Measurements from ENCODE around the gene MTFR2.

MTFR2 gene

GRCh38 chr6:136249811-136250685 lies at the start of gene MTFR2:
TSS of gene MTFR2 (minus strand) at chr6:136250311. CDS start at chr6:136249099, 1,212 bp downstream.
- DNase-seq: peak; percentile 93

- no peak for DNase-seq
Measured at GRCh38 chr6:136294621-136295020, 44.5 kb upstream of the MTFR2 start.

- DNase-seq: peak; percentile 84
Measured at GRCh38 chr6:136290410-136291010, 40.4 kb upstream of the MTFR2 start.

GRCh38 chr6:136289579-136290409 lies 39.7 kb upstream of the MTFR2 start, which contains the start of gene BCLAF1:
TSS of gene BCLAF1 (minus strand) at chr6:136289846. CDS start at chr6:136279866, 9,980 bp downstream.
- peak; percentile 99 for DNase-seq

GRCh38 chr6:136289327-136289578 lies 39.1 kb upstream of the MTFR2 start:
- peak; percentile 94 for DNase-seq

- DNase-seq: peak; percentile 87
Measured at GRCh38 chr6:136288566-136289326, 38.6 kb upstream of the MTFR2 start.

- no peak for DNase-seq
Measured at GRCh38 chr6:136284909-136285308, 34.8 kb upstream of the MTFR2 start.

GRCh38 chr6:136282906-136283305 lies 32.8 kb upstream of the MTFR2 start:
- no peak for DNase-seq

GRCh38 chr6:136280032-136280609 lies 30.0 kb upstream of the MTFR2 start:
- DNase-seq: no peak

GRCh38 chr6:136274062-136274461 lies 24.0 kb upstream of the MTFR2 start:
- no peak for DNase-seq

GRCh38 chr6:136265101-136265500 lies 15.0 kb upstream of the MTFR2 start:
- DNase-seq: no peak

GRCh38 chr6:136262940-136263339 lies 12.8 kb upstream of the MTFR2 start:
- no peak for DNase-seq

GRCh38 chr6:136254851-136255466 lies 4.8 kb upstream of the MTFR2 start:
- DNase-seq: no peak

- no peak for DNase-seq
Measured at GRCh38 chr6:136253734-136254133, 3.6 kb upstream of the MTFR2 start.

- no peak for DNase-seq
Measured at GRCh38 chr6:136252441-136252840, 2.3 kb upstream of the MTFR2 start.

- DNase-seq: no peak
Measured at GRCh38 chr6:136251394-136251793, 1.3 kb upstream of the MTFR2 start.

GRCh38 chr6:136250686-136251008 lies 536 bp upstream of the MTFR2 start:
- DNase-seq: no peak

GRCh38 chr6:136249336-136249735 lies 775 bp downstream of the MTFR2 start:
- no peak for DNase-seq

GRCh38 chr6:136244061-136244616 lies 6.0 kb downstream of the MTFR2 start:
- no peak for DNase-seq

GRCh38 chr6:136236466-136237293 lies 13.4 kb downstream of the MTFR2 start:
- no peak for DNase-seq

GRCh38 chr6:136235233-136235564 lies 14.9 kb downstream of the MTFR2 start:
- no peak for DNase-seq
